ENCODE measurements around the gene CHAD. TPM values are rescaled to one million over a fixed set of nuclear protein-coding genes. Genes with fewer than 3 reads are reported as not detected.
A peak's percentile ranks its signal among the peaks of the same experiment; 100 is the strongest.

Gene CHAD
- polyA plus RNA-seq, 1 donor (not counting 4 experiments of a cell fraction or from before 2014, with no cell fraction given): not detected

GRCh38 chr17:50488880-50489279 lies 20.2 kb upstream of the CHAD start:
- FAIRE-seq: no peak
- no peak overlapping the region for H3K4me3 ChIP-seq (ENCODE audit: control insufficient read depth in 2 of 3, extremely low read depth in 1 of 3, insufficient read depth in 2 of 3, low read depth in 1 of 3, low read length in 3 of 3)
- DNase-seq (ENCODE audit: low read depth, low spot score): no peak

GRCh38 chr17:50487213-50488096 lies 18.8 kb upstream of the CHAD start:
- Histone ChIP-seq H3K36me3 (ENCODE audit: control insufficient read depth in 2 of 2, extremely low read depth in 1 of 2, insufficient read depth in 2 of 2, low read length in 2 of 2) (peaks cover 6 to 12% of the 10 kb centered on the region in 2 experiments), H3K9ac (ENCODE audit: control insufficient read depth, extremely low read depth, insufficient read depth, low read length) (peak overlapping the region; percentile 55), H3K79me2 (ENCODE audit: control insufficient read depth, insufficient read depth, low read length) (no peaks in the 10 kb centered on the region), H3K27ac (ENCODE audit: control insufficient read depth, insufficient read depth, low read length) (peak overlapping the region; percentile 85), H3K9me1 (ENCODE audit: control insufficient read depth, extremely low read depth, insufficient read depth, low read length) (no peaks in the 10 kb centered on the region), H3K4me3 (ENCODE audit: control insufficient read depth in 2 of 3, extremely low read depth in 1 of 3, insufficient read depth in 2 of 3, low read depth in 1 of 3, low read length in 3 of 3) (no peak overlapping the region), H4K20me1 (ENCODE audit: control insufficient read depth, extremely low read depth, insufficient read depth, low read length) (no peaks in the 10 kb centered on the region), H3K9me3 (ENCODE audit: control insufficient read depth, low read depth, low read length) (no peaks in the 10 kb centered on the region), H2AFZ (ENCODE audit: control insufficient read depth, low read length) (no peak overlapping the region), H3K4me1 (ENCODE audit: control insufficient read depth, extremely low read depth, insufficient read depth, low read length) (peaks cover 23% of the 10 kb centered on the region), H3K27me3 (ENCODE audit: control insufficient read depth, extremely low read depth, insufficient read depth, low read length) (no peaks in the 10 kb centered on the region), H3K4me2 (ENCODE audit: control insufficient read depth, extremely low read depth, insufficient read depth, low read depth, low read length) (peak overlapping the region; percentile 62)
- peak; percentile 95 for FAIRE-seq
- dilution Hi-C loops (cut with MboI; ENCODE audit: extremely low pct_ligation_motif_present, low sequenced_read_pairs): no loop called here
- DNase-seq (ENCODE audit: low read depth, low spot score): peak; percentile 71
- TF ChIP-seq CTCF (optimal IDR thresholded peaks at IDR 0.05 in 1 of 3, IDR thresholded peaks at IDR 0.05 in 1 of 3, conservative IDR thresholded peaks at IDR 0.05 in 1 of 3; ENCODE audit: extremely low read depth in 1 of 3, insufficient read depth in 2 of 3, low read length in 3 of 3): no peak
- no peak for TF ChIP-seq EZH2 (IDR thresholded peaks at IDR 0.05; ENCODE audit: low read length)

More at GRCh38 chr17:50488880-50489279, 20.2 kb upstream of the CHAD start:
- Histone ChIP-seq H3K4me2 (ENCODE audit: control insufficient read depth, extremely low read depth, insufficient read depth, low read depth, low read length) (no peak overlapping the region), H2AFZ (ENCODE audit: control insufficient read depth, low read length) (no peak overlapping the region), H3K9me3 (ENCODE audit: control insufficient read depth, low read depth, low read length) (no peaks in the 10 kb centered on the region), H3K27ac (ENCODE audit: control insufficient read depth, insufficient read depth, low read length) (no peak overlapping the region), H3K9ac (ENCODE audit: control insufficient read depth, extremely low read depth, insufficient read depth, low read length) (no peak overlapping the region), H3K4me1 (ENCODE audit: control insufficient read depth, extremely low read depth, insufficient read depth, low read length) (peaks cover 18% of the 10 kb centered on the region), H3K36me3 (ENCODE audit: control insufficient read depth in 2 of 2, extremely low read depth in 1 of 2, insufficient read depth in 2 of 2, low read length in 2 of 2) (peaks cover 5 to 6% of the 10 kb centered on the region in 2 experiments), H3K79me2 (ENCODE audit: control insufficient read depth, insufficient read depth, low read length) (no peaks in the 10 kb centered on the region), H3K27me3 (ENCODE audit: control insufficient read depth, extremely low read depth, insufficient read depth, low read length) (no peaks in the 10 kb centered on the region), H4K20me1 (ENCODE audit: control insufficient read depth, extremely low read depth, insufficient read depth, low read length) (no peaks in the 10 kb centered on the region), H3K9me1 (ENCODE audit: control insufficient read depth, extremely low read depth, insufficient read depth, low read length) (no peaks in the 10 kb centered on the region)
- dilution Hi-C loops (cut with MboI; ENCODE audit: extremely low pct_ligation_motif_present, low sequenced_read_pairs): no loop called here
- TF ChIP-seq CTCF (optimal IDR thresholded peaks at IDR 0.05 in 1 of 3, IDR thresholded peaks at IDR 0.05 in 1 of 3, conservative IDR thresholded peaks at IDR 0.05 in 1 of 3; ENCODE audit: extremely low read depth in 1 of 3, insufficient read depth in 2 of 3, low read length in 3 of 3): no peak
- no peak for TF ChIP-seq EZH2 (IDR thresholded peaks at IDR 0.05; ENCODE audit: low read length)

All from keratinocyte (primary cell).